Hepatocyte (in vitro differentiated cells): Measurements from ENCODE around the gene CIAO3. TPM values are rescaled to one million over a fixed set of nuclear protein-coding genes. Genes with fewer than 3 reads are reported as not detected.
A peak's percentile ranks its signal among the peaks of the same experiment; 100 is the strongest.

Source experiments
- DNase-seq: peaks from one replicate; pipeline ENCODE4 v3.0.0-alpha.2; 2016; ENCODE audit warnings: low spot score
- H2AFZ ChIP-seq: fragments of 200-600 bp; sonication (generic); 2 replicates; pipeline ENCODE4 v1.6.0; 2016; ENCODE audit warnings: antibody characterized with exemption, mild to moderate bottlenecking
- H3K27ac ChIP-seq: fragments of 200-600 bp; sonication (generic); 2 replicates; pipeline ENCODE4 v1.5.1; 2016; ENCODE audit warnings: mild to moderate bottlenecking
- H3K27me3 ChIP-seq: fragments of 200-600 bp; sonication (generic); 2 replicates; pipeline ENCODE4 v1.6.1; 2016
- H3K36me3 ChIP-seq: fragments of 200-600 bp; sonication (generic); replicated peaks from 2 replicates; pipeline ENCODE4 v1.5.1; 2016; ENCODE audit warnings: low read depth; ENCODE audit not compliant: insufficient read depth
- H3K4me1 ChIP-seq: fragments of 200-600 bp; sonication (generic); 2 replicates; pipeline ENCODE4 v1.5.1; 2016; ENCODE audit warnings: mild to moderate bottlenecking, moderate library complexity; ENCODE audit not compliant: insufficient read depth
- H3K4me2 ChIP-seq: fragments of 200-600 bp; sonication (generic); 2 replicates; pipeline ENCODE4 v1.6.0; 2016
- H3K4me3 ChIP-seq: fragments of 200-600 bp; sonication (generic); 2 replicates; pipeline ENCODE4 v1.5.1; 2016; ENCODE audit warnings: mild to moderate bottlenecking
- H3K79me2 ChIP-seq: fragments of 200-600 bp; sonication (generic); 2 replicates; pipeline ENCODE4 v1.6.0; 2017; ENCODE audit warnings: mild to moderate bottlenecking
- H3K9me2 ChIP-seq: fragments of 200-600 bp; sonication (generic); replicated peaks from 2 replicates; pipeline ENCODE4 v1.6.0; 2017; ENCODE audit warnings: mild to moderate bottlenecking; ENCODE audit not compliant: insufficient read depth
- H3K9me3 ChIP-seq: fragments of 200-600 bp; sonication (generic); 2 replicates; pipeline ENCODE4 v1.5.1; 2016; ENCODE audit warnings: low read depth, mild to moderate bottlenecking
- H4K20me1 ChIP-seq: fragments of 200-600 bp; sonication (generic); 2 replicates; pipeline ENCODE4 v1.6.0; 2016; ENCODE audit warnings: mild to moderate bottlenecking; ENCODE audit not compliant: insufficient read depth, poor library complexity, severe bottlenecking
- CTCF ChIP-seq: fragments of 200-600 bp; sonication (generic); IDR thresholded peaks from 2 replicates; pipeline ENCODE4 v1.5.1; 2016; ENCODE audit warnings: antibody characterized with exemption, mild to moderate bottlenecking; ENCODE audit not compliant: poor library complexity
- EZH2 ChIP-seq: fragments of 200-600 bp; sonication (generic); IDR thresholded peaks from 2 replicates; pipeline ENCODE4 v1.6.1; 2016; ENCODE audit warnings: antibody characterized with exemption, mild to moderate bottlenecking, borderline replicate concordance
- EZH2phosphoT487 ChIP-seq: fragments of 200-600 bp; sonication (generic); IDR thresholded peaks from one replicate; pipeline ENCODE4 v1.6.1; 2018; ENCODE audit warnings: antibody characterized with exemption, mild to moderate bottlenecking, low read depth, moderate library complexity; ENCODE audit not compliant: unreplicated experiment, severe bottlenecking
- WGBS: methylation state at CpG from one replicate; pipeline ENCODE4 v1.1.6; 2016; ENCODE audit warnings: low lambda C conversion rate; ENCODE audit errors: missing lambda C conversion rate; 5-methylcytosine and 5-hydroxymethylcytosine counted together
- polyA plus RNA-seq: library from polyadenylated mRNA; unstranded; fragments of >200 nt; fragmentation: Nextera tagmentation; extraction: Ambion mirVana; gene quantifications from 2 replicates; pipeline ENCODE4 v1.2.1, GENCODE V29; 2016
- total RNA-seq: library from RNA; depleted of rRNA; stranded (reverse); fragments of >200 nt; gene quantifications from 2 replicates; pipeline ENCODE4 v1.2.3, GENCODE V29; 2014

Gene CIAO3
- total and polyA plus RNA-seq, 2 experiments from 2014 or later, result 39.0 to 42.8 TPM

- no peak overlapping the region for H3K4me3 ChIP-seq
- no peak for DNase-seq
- WGBS, result 91% methylated on average over 35 of the region's 39 CpGs
- H3K27ac ChIP-seq, result peak overlapping the region; percentile 42
- no peaks in the 10 kb centered on the region for H3K9me3 ChIP-seq
- H3K4me1 ChIP-seq, result peaks cover 7% of the 10 kb centered on the region
- H3K4me2 ChIP-seq, result no peak overlapping the region
- no peaks in the 10 kb centered on the region for H3K9me2 ChIP-seq
- H4K20me1 ChIP-seq, result no peaks in the 10 kb centered on the region
- H3K27me3 ChIP-seq, result peaks cover 3% of the 10 kb centered on the region
- H3K36me3 ChIP-seq, result no peaks in the 10 kb centered on the region
- no peaks in the 10 kb centered on the region for H3K79me2 ChIP-seq
- TF ChIP-seq EZH2 (no peak), CTCF (no peak)
- H2AFZ ChIP-seq, result no peak overlapping the region
These were observed 7.4 kb upstream of the CIAO3 start for GRCh38 chr16:747978-748746.

- H3K9me3 ChIP-seq, result no peaks in the 10 kb centered on the region
- WGBS, result 89% methylated on average over 6 of the region's 13 CpGs
- peaks cover 3% of the 10 kb centered on the region for H3K27me3 ChIP-seq
- H3K36me3 ChIP-seq, result no peaks in the 10 kb centered on the region
- no peak overlapping the region for H3K4me2 ChIP-seq
- TF ChIP-seq EZH2phosphoT487, result no peak
- TF ChIP-seq CTCF, result no peak
- no peak for TF ChIP-seq EZH2
- no peaks in the 10 kb centered on the region for H3K79me2 ChIP-seq
- no peaks in the 10 kb centered on the region for H4K20me1 ChIP-seq
- H3K4me1 ChIP-seq, result peaks cover 5% of the 10 kb centered on the region
- no peak overlapping the region for H2AFZ ChIP-seq
- no peaks in the 10 kb centered on the region for H3K9me2 ChIP-seq
- H3K27ac ChIP-seq, result no peak overlapping the region
- no peak for DNase-seq
- no peak overlapping the region for H3K4me3 ChIP-seq
These were observed 5.8 kb upstream of the CIAO3 start for GRCh38 chr16:746637-747036.

GRCh38 chr16:745739-746138, 4.9 kb upstream of the CIAO3 start:
- no peaks in the 10 kb centered on the region for H3K9me2 ChIP-seq
- no peaks in the 10 kb centered on the region for H3K36me3 ChIP-seq
- DNase-seq, result peak; percentile 77
- no peaks in the 10 kb centered on the region for H3K9me3 ChIP-seq
- H3K27me3 ChIP-seq, result no peaks in the 10 kb centered on the region
- H4K20me1 ChIP-seq, result no peaks in the 10 kb centered on the region
- H3K4me3 ChIP-seq, result no peak overlapping the region
- peaks cover 4% of the 10 kb centered on the region for H3K4me1 ChIP-seq
- no peaks in the 10 kb centered on the region for H3K79me2 ChIP-seq
- TF ChIP-seq CTCF, result peak; percentile 58
- no peak for TF ChIP-seq EZH2phosphoT487
- 7% methylated on average over 11 of the region's 14 CpGs for WGBS
- H3K27ac ChIP-seq, result no peak overlapping the region
- no peak overlapping the region for H2AFZ ChIP-seq
- H3K4me2 ChIP-seq, result no peak overlapping the region
